Bone marrow (tissue), 2 donors: ENCODE results near the gene RANBP9.
A peak's percentile ranks its signal among the peaks of the same experiment; 100 is the strongest.

ENCODE experiments used
- DNase-seq, 2 donors: peaks; one replicate each; lab custom pipeline; 2025; lab: John Stamatoyannopoulos, UW

RANBP9 gene

DNA sequence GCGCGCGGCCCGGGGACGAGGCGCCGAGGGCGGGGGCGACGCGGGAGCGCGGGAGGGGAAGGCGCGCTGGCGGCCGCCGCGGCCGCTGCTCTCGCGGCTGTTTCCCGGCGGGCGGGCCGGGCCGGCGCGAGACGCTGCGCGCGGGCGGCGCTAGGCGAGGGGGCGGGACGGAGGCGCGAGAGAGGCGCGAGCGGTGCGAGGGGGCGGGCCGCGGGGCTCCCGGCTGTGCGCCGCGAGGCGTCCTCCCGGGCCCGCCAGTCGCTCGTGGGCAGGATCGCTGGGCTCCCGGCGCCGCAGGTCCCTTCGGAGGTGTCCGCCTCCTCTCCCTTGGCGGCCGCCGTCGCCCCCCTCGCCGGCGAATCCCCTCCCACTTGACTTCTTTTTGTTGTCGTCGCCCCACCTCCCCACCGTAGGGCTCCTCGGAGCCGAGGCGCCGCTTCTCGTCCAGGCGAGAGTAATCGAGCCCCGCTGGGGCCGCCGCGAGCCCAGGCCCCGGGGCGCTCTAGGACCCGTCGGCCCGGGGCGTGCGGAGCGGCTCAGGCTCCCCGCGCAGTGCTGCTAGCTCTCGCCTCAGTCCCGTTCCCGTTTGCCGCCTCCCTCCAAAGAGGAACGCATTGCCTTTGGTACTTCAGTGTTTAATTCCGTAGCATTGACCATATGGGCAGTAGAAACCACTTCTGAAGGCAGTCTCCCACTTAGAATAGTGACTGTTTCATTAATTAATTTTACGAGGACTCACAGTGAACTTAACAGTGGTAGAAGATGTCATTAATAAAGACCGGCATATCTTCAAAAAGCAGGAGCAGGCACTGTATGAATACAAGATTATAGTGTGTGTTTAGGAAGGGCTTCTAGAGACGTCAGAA is at the start of gene RANBP9:
RANBP9 (minus strand) TSS at position 103 of the 866 bp plus-strand sequence. CDS start 330 bp downstream, outside the sequence.
- peak; percentile 71 to 85 for DNase-seq

- DNase-seq: no peak
These were observed 49.0 kb upstream of the RANBP9 start for GRCh38 chr6:13760307-13761304.

GRCh38 chr6:13759025-13759424 is 47.4 kb upstream of the RANBP9 start:
- no peak for DNase-seq

- no peak for DNase-seq
These were observed 43.0 kb upstream of the RANBP9 start for GRCh38 chr6:13754644-13755043.

GRCh38 chr6:13743736-13744127 is 32.1 kb upstream of the RANBP9 start:
- no peak for DNase-seq

- DNase-seq: no peak
These were observed 31.5 kb upstream of the RANBP9 start for GRCh38 chr6:13742961-13743735.

DNA sequence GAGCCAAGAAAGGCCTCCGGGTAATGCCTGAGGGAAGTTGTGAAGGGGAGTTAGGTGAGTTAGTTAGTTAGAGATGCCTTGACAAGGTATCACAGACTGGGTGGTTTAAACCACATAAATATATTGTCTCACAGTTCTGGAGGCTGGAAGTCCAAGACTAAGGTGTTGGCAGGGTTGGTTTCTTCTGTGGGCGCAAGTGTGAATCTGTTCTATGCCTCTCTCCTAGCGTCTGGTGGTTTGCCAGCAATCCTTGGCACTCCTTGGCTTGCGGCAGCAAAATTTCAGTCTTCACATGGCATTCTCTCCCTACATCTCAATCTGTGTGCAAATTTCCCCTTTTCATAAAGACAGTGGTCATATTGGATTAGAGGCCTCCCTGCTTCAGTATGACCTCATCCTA is 29.7 kb upstream of the RANBP9 start:
- no peak for DNase-seq

GRCh38 chr6:13735031-13735430 is 23.4 kb upstream of the RANBP9 start:
- DNase-seq: no peak

GRCh38 chr6:13733178-13733887 is 21.7 kb upstream of the RANBP9 start:
- no peak for DNase-seq

DNA sequence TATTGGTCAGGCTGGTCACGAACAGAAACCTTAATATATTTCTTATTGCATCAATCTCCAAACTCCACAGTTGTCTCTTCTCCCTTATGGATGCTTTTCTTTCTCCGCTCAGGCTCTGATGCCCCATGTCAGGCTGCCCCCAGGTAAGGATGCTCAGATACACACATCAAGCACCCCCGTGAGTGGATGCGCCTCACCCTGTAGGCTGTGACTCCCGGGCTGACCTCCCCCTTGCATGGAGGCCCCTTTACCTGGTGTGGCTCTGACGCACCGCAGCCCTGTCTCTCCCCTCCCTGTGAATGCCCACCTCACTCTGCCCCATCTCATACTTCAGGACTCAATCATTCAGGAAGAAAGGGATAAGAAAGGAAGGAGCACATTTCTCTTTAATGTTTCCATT is 19.1 kb upstream of the RANBP9 start:
- DNase-seq: no peak

DNA sequence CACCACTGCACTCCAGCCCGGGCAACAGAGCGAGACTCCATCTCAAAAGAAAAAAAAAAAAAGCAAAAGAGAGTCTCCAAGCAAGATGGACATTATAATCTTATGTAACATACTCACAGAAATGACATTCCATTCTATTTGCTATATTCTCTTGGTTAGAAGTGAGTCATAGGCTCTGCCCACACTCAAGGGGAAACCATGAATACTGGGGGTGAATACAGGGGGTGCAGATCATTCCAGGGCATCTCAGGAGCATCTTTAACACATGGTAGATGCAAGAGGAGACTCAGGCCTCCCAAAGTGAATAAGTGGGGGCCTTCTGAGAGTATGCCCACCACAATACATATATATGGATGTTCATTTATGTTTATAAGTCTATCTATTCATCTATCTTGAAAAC is 18.3 kb upstream of the RANBP9 start:
- DNase-seq: no peak

DNA sequence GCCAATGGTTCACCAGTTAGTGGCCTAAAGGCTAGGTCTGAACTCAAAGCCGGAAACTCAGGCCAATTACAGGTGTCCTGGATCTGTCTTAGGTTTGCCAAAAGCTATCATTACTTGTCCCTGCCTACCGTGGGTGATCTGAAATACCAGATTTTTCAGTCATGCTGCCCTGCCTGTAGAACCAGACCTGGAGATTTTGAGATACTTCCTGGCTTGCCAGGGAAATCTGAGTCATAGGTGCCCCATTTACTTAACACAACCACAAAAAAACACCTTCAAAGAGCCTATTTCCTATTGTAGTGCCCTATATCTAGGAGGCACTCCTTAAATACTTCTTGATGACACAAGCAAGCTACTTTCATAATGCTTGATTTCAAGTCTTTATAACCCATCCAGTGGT is 13.9 kb upstream of the RANBP9 start:
- no peak for DNase-seq

GRCh38 chr6:13725052-13725451 is 13.4 kb upstream of the RANBP9 start:
- DNase-seq: no peak

GRCh38 chr6:13724182-13724581 is 12.5 kb upstream of the RANBP9 start:
- DNase-seq: peak in 1 of 2 donors; percentile 64

DNA sequence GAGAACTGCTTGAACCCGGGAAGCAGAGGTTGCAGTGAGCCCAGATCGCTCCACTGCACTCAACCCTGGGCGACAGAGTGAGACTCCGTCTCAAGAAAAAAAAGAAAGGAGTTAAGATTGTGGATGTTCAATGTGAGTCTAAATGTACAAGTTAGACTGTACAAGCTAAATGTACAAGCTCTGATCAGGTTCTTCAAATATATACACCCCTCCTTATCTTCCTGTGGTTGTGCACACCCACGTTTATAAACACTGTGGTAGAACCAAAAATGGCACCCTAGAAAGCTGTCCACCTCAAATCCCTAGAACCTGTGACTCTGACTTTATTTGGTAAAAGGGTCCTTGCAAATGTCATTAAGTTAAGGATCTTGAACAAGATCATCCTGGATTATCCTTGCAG is 11.2 kb upstream of the RANBP9 start:
- DNase-seq: no peak

DNA sequence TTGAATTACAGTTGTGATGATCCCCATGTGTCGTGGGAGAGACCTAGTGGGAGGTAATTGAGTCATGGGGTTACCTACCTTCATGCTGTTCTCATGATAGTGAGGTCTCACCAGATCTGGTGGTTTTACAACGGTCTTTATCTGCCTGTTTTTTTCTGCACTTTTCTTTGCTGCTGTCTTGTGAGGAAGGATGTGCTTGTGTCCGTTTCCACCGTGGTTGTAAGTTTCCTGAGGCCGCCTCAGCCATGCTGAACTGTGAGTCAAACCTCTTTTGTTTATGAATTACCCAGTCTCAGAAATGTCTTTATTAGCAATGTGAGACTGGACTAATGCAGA is 6.5 kb upstream of the RANBP9 start:
- no peak for DNase-seq

GRCh38 chr6:13716955-13717295 is 5.3 kb upstream of the RANBP9 start:
- DNase-seq: no peak

DNA sequence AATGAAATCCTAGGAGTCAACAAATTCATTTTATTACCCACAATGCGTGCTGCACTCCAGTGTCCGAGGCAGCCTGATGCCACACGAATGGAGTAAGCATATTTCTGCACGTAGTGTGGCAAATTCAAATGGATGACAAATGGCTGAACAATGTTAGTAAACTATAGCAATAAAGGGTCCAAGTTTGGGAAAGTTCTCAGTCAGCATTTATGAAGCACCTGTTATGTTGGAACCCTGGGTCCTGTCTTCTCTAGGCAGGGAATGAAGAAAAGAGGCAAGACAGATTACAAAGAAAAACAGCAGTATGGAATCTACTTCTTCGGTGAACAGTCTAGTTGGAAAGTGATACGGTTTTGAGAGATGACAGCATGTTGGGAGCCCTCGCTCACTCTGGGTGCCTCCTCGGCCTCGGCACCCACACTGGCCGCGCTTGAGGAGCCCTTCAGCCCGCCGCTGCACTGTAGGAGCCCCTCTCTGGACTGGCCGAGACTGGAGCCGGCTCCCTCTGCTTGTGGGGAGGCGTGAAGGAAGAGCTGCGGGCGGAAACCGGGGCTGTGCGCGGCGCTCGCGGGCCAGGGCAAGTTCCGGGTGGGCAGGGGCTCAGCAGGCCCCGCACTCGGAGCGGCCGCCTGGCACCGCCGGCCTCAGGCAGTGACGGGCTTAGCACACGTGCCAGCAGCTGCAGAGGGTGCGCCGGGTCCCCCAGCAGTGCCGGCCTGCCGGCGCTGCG is 4.8 kb upstream of the RANBP9 start:
- no peak for DNase-seq

- DNase-seq: no peak
These were observed 3.8 kb upstream of the RANBP9 start for GRCh38 chr6:13715444-13715883.

GRCh38 chr6:13712599-13712898 is 914 bp upstream of the RANBP9 start:
- no peak for DNase-seq

DNA sequence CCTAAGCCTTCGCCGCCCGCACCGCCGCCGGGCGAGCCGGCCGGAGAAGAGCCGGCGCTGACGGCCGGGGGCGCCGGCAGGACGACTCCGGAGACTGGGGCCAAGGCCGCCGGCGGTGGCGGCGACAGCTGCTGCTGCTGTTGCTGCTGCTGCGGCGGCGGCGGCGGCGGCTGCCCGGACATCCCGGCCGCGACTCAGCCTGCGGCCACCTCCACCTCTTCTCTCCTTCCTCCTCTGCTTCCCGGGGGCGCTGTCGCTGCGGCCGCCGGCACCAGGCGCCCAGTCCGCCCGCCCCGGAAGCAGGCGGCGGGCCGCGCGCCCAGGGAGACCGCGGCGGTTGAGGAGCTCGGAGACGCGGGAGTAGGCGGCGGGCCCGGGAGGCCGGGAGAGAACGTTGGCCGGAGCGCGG is 307 bp downstream of the RANBP9 start:
- peak in 1 of 2 donors; percentile 28 for DNase-seq
